Natural killer cell (primary cell): Measurements from ENCODE around the gene MINAR2. TPM values are rescaled to one million over a fixed set of nuclear protein-coding genes. Genes with fewer than 3 reads are reported as not detected.

ENCODE experiments used
- ATAC-seq, 3 donors: fragments of 150-1000 bp in 2 of 3; fragments of 200-7000 bp in 1 of 3; cut with Tn5 transposase; 1 replicate in 1 of 3; 2 replicates in 2 of 3; pipeline ENCODE4 v1.10.0; 2021; ENCODE audit warnings: mild to moderate bottlenecking in 2 of 3, moderate library complexity in 2 of 3
- DNase-seq, 2 donors: peaks; one replicate each; pipeline versions ENCODE4 v3.0.0 to v3.0.0-alpha.2; 2013 to 2021; ENCODE audit warnings: mixed read lengths in 1 of 2
- H3K27ac ChIP-seq: one replicate; pipeline ENCODE4 v1.5.1; 2013; ENCODE audit warnings: mild to moderate bottlenecking, low read length
- H3K27me3 ChIP-seq: one replicate; pipeline ENCODE4 v1.6.1; 2013; ENCODE audit warnings: low read length; ENCODE audit not compliant: control insufficient read depth, insufficient read depth
- H3K36me3 ChIP-seq: one replicate; pipeline ENCODE4 v1.6.1; 2013; ENCODE audit warnings: low read length; ENCODE audit not compliant: control insufficient read depth, insufficient read depth
- H3K4me1 ChIP-seq: one replicate; pipeline ENCODE4 v1.6.1; 2013; ENCODE audit warnings: low read length; ENCODE audit not compliant: control insufficient read depth, insufficient read depth
- H3K4me3 ChIP-seq: one replicate; pipeline ENCODE4 v1.5.1; 2013; ENCODE audit warnings: low read length
- H3K9me3 ChIP-seq: one replicate; pipeline ENCODE4 v1.6.1; 2013; ENCODE audit warnings: low read length; ENCODE audit not compliant: control insufficient read depth, insufficient read depth
- H3K27ac Mint-ChIP-seq, 2 donors: one replicate each; pipeline ENCODE4 v1.8.0; 2022; ENCODE audit warnings: mild to moderate bottlenecking in 2 of 2, mixed read lengths in 2 of 2, moderate library complexity in 1 of 2
- H3K27me3 Mint-ChIP-seq, 2 donors: one replicate each; pipeline ENCODE4 v1.8.0; 2022; ENCODE audit warnings: low read depth in 2 of 2, mixed read lengths in 2 of 2
- H3K36me3 Mint-ChIP-seq: one replicate; pipeline ENCODE4 v1.8.0; 2022; ENCODE audit warnings: mixed read lengths
- H3K4me1 Mint-ChIP-seq, 2 donors: one replicate each; pipeline ENCODE4 v1.8.0; 2022; ENCODE audit warnings: mixed read lengths in 2 of 2
- H3K4me3 Mint-ChIP-seq: one replicate; pipeline ENCODE4 v1.8.0; 2022; ENCODE audit warnings: mild to moderate bottlenecking, moderate library complexity, mixed read lengths
- H3K9me3 Mint-ChIP-seq, 2 donors: one replicate each; pipeline ENCODE4 v1.8.0; 2022; ENCODE audit warnings: mixed read lengths in 2 of 2
- WGBS: methylation state at CpG from one replicate; pipeline ENCODE4 v1.1.7; 2013; ENCODE audit warnings: missing lambda C conversion rate; ENCODE audit not compliant: insufficient coverage; 5-methylcytosine and 5-hydroxymethylcytosine counted together
- intact Hi-C: fragments of 100-400 bp; cut with micrococcal nuclease; formaldehyde crosslinking; loops from one replicate; pipeline ENCODE4 v1.14.2; 2022
- total RNA-seq, 4 donors: library from RNA; stranded (reverse); fragments of 120-200 nt in 1 of 4; gene quantifications; one replicate each; pipeline versions ENCODE4 v1.2.3 to v1.2.4, GENCODE V29; 2013 to 2022
- TF ChIP-seq, protein P1 (sequence below): fragments of 200-600 bp; IDR thresholded peaks from one replicate; pipeline ENCODE4 v1.8.0; 2022; ENCODE audit warnings: antibody characterized with exemption

The MINAR2 gene
- total RNA-seq, 3 donors from 2014 or later (not counting 1 experiment from before 2014, with no cell fraction given), result not detected

DNA sequence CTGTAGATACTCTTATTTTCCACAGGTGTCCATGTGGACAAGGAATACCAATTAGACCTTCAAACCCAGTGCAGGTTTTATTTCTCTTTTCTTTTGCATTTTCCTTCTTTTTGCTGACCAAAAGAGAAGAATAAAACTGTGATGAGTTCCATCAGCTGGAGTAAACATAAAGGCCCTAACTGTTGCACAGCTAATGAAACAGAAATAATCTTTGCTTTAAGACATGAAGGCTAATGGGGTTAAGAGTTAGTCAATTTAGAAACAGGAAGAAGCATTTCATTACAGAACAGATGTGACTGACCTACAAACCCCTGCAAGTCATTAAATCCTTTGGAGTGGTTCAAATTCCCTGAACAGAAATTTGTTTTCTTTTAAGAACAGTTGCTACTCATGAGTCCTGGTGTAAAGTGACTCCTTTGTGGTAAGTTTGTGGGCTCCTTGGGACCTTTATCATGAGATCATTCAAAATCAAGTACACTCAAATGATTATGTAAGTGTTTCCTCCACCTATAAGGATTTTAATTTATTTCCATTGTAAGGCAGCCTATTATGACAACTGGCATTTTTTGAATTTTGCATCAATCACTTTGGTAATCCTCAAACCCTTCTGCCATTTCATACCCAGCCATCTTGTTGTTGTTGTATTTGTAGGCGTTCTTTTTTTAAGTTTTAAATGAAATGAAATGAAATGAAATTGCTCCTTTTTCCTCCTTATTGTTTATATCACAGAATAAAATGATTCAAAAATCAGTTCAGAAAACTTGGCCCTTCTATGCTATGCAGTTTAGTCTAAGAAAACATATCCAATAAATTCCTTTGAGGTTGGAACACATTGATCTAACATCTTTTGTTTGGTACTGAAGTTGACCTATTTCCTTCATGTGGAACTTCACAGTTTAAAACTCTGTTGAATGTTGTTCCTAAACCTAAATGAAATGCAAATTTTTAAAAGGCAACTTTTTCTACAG, 1.3 kb downstream of the MINAR2 start:
- Histone ChIP-seq H3K27me3 (no peaks in the 10 kb centered on the region), H3K27ac (no peak overlapping the region), H3K4me1 (no peaks in the 10 kb centered on the region), H3K36me3 (no peaks in the 10 kb centered on the region), H3K9me3 (no peaks in the 10 kb centered on the region), H3K4me3 (no peak overlapping the region)
- H3K27me3 Mint-ChIP-seq, result no peaks in the 10 kb centered on the region
- H3K4me3 Mint-ChIP-seq, result no peak overlapping the region
- TF ChIP-seq, protein P1, sequence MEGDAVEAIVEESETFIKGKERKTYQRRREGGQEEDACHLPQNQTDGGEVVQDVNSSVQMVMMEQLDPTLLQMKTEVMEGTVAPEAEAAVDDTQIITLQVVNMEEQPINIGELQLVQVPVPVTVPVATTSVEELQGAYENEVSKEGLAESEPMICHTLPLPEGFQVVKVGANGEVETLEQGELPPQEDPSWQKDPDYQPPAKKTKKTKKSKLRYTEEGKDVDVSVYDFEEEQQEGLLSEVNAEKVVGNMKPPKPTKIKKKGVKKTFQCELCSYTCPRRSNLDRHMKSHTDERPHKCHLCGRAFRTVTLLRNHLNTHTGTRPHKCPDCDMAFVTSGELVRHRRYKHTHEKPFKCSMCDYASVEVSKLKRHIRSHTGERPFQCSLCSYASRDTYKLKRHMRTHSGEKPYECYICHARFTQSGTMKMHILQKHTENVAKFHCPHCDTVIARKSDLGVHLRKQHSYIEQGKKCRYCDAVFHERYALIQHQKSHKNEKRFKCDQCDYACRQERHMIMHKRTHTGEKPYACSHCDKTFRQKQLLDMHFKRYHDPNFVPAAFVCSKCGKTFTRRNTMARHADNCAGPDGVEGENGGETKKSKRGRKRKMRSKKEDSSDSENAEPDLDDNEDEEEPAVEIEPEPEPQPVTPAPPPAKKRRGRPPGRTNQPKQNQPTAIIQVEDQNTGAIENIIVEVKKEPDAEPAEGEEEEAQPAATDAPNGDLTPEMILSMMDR, result no peak
- H3K36me3 Mint-ChIP-seq, result no peaks in the 10 kb centered on the region
- intact Hi-C loops, result no loop called here
- peaks cover 2 to 8% of the 10 kb centered on the region in 2 donors for H3K9me3 Mint-ChIP-seq
- DNase-seq (no peak), ATAC-seq (no peak)
- no peaks in the 10 kb centered on the region for H3K4me1 Mint-ChIP-seq
- WGBS, result no CpG with 5 or more reads among the region's 1 CpG
- H3K27ac Mint-ChIP-seq, result no peak overlapping the region

DNA sequence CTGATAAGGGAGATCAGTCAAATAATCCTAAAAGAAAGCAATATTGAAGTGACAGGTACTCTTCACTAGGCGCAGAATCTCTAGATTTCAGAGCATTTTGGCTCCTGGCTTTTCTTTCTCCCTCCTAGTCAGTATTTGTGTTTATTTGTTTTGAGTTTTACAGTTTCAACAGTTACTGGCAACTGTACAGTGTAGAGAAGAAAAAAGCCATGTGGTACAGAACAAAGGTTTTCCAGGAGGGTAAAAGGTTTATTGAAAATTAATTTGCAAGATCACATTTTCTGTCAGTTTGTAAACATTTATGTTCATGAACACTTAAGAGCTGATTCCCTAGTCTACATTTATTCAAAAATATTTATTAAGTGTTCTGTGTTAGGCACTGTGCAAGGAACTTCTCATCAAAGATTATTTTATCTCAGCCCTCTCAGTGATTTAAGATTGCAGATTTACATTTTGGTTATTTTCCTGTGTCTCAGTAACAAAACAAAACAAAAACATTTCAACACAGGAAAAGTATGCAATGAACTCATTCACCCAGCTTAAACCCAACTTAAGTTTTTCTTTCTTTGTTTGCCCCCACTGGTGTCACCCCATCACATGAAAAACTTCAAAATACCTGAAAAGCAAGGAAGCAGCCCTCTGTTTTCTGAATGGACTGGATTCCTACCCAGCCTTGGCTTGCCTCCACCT, 12.9 kb downstream of the MINAR2 start:
- Histone ChIP-seq H3K27me3 (no peaks in the 10 kb centered on the region), H3K4me3 (no peak overlapping the region), H3K36me3 (no peaks in the 10 kb centered on the region), H3K4me1 (no peaks in the 10 kb centered on the region), H3K9me3 (no peaks in the 10 kb centered on the region), H3K27ac (no peak overlapping the region)
- Mint-ChIP-seq H3K4me3 (no peak overlapping the region), H3K4me1 (no peaks in the 10 kb centered on the region), H3K9me3 (peaks cover 0 to 5% of the 10 kb centered on the region in 2 donors), H3K27me3 (no peaks in the 10 kb centered on the region), H3K27ac (no peak overlapping the region), H3K36me3 (no peaks in the 10 kb centered on the region)
- TF ChIP-seq, protein P1, result no peak
- WGBS, result 100% methylated on average over 1 of the region's 1 CpG
- intact Hi-C loops, result no loop called here
- DNase-seq (no peak), ATAC-seq (no peak)

DNA sequence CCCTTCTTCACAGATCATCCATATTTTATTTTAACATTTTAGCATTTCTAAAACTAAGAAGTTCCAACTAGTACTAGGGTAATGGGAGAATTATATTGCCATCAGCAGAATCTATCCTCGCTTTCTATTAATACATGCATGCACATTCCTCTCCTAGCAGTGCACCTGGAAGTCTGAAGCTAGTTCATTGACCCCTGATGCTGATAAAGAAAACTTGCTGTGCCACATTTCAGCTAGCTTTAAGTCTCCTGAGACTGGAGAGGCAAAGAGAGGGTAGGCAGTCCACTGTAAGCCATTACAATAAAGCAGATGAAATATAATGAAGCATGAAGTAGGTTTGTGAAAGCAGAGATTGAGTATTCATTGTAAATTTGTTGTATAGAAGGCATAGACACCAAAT, 15.8 kb downstream of the MINAR2 start:
- no peak overlapping the region for H3K4me3 Mint-ChIP-seq
- no peak for ATAC-seq
- Histone ChIP-seq H3K9me3 (no peaks in the 10 kb centered on the region), H3K27me3 (no peaks in the 10 kb centered on the region), H3K36me3 (no peaks in the 10 kb centered on the region), H3K4me3 (no peak overlapping the region), H3K27ac (no peak overlapping the region), H3K4me1 (no peaks in the 10 kb centered on the region)
- no peaks in the 10 kb centered on the region for H3K9me3 Mint-ChIP-seq
- no peaks in the 10 kb centered on the region for H3K4me1 Mint-ChIP-seq
- DNase-seq, result no peak
- no peaks in the 10 kb centered on the region for H3K27me3 Mint-ChIP-seq
- H3K27ac Mint-ChIP-seq, result no peak overlapping the region
- TF ChIP-seq, protein P1, result no peak
- H3K36me3 Mint-ChIP-seq, result no peaks in the 10 kb centered on the region
- no CpG with 5 or more reads among the region's 1 CpG for WGBS
- intact Hi-C loops, result no loop called here
